HL-60 (cell line): Measurements from ENCODE around the gene ARHGAP21.

Experiments
- DNase-seq, 2 experiments: peaks; one replicate each; pipeline ENCODE4 v3.0.0-alpha.2; 2010 to 2020; ENCODE audit warnings: low read depth in 1 of 2, low spot score in 1 of 2
- H3K27ac ChIP-seq: fragments of 250-450 bp; sonication (Bioruptor Pico); replicated peaks from 2 replicates; pipeline ENCODE4 v1.5.1; 2020; ENCODE audit warnings: mild to moderate bottlenecking, moderate library complexity
- H3K27me3 ChIP-seq: fragments of 250-450 bp; sonication (Bioruptor Pico); 2 replicates; pipeline ENCODE4 v1.5.1; 2021; ENCODE audit warnings: mild to moderate bottlenecking, moderate library complexity; ENCODE audit not compliant: insufficient read depth, poor library complexity, severe bottlenecking
- H3K4me3 ChIP-seq: replicated peaks from 2 replicates; pipeline ENCODE4 v1.5.1; 2011; ENCODE audit warnings: mild to moderate bottlenecking, control low read depth, low read length; ENCODE audit not compliant: insufficient read depth
- GABPA ChIP-seq: IDR thresholded peaks from 2 replicates; pipeline ENCODE4 v1.6.1; 2012; ENCODE audit warnings: low read depth
- POLR2AphosphoS5 ChIP-seq: IDR thresholded peaks from 2 replicates; pipeline ENCODE4 v1.6.1; 2012; ENCODE audit warnings: low read depth
- SPI1 ChIP-seq: IDR thresholded peaks from 2 replicates; pipeline ENCODE4 v1.6.1; 2012; ENCODE audit warnings: low read depth, mild to moderate bottlenecking, borderline replicate concordance
- TF ChIP-seq, protein P1 (sequence below): IDR thresholded peaks from 2 replicates; pipeline ENCODE4 v1.6.1; 2012; ENCODE audit warnings: low read depth; ENCODE audit not compliant: insufficient replicate concordance
- TF ChIP-seq, protein P2 (sequence below): IDR thresholded peaks from one replicate; pipeline ENCODE4 v1.5.1; 2011; ENCODE audit warnings: low read length, control low read depth, inconsistent platforms; ENCODE audit not compliant: insufficient read depth

ARHGAP21 gene

DNA sequence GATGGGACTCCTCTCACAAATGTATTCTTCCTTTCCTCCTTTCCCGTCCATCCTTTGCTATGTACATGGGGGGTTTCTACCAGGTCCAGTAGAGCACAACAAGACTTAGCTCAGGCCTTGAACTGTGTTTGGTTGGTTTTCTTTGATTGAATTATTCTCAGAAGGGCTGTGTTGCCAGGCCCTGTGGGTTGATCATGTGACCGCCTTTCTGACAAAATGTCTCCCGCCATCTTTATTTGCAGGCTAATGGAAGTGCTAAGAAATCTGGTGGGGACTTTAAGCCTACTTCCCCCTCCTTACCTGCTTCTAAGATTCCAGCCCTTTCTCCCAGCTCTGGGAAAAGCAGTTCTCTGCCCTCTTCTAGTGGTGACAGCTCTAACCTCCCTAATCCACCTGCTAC is 178.1 kb downstream of the ARHGAP21 start:
- DNase-seq, result no peak
- Histone ChIP-seq H3K4me3 (no peak overlapping the region), H3K27ac (no peak overlapping the region), H3K27me3 (no peaks in the 10 kb centered on the region)
- no peak for TF ChIP-seq POLR2AphosphoS5
- no peak for TF ChIP-seq GABPA
- TF ChIP-seq, protein P1, sequence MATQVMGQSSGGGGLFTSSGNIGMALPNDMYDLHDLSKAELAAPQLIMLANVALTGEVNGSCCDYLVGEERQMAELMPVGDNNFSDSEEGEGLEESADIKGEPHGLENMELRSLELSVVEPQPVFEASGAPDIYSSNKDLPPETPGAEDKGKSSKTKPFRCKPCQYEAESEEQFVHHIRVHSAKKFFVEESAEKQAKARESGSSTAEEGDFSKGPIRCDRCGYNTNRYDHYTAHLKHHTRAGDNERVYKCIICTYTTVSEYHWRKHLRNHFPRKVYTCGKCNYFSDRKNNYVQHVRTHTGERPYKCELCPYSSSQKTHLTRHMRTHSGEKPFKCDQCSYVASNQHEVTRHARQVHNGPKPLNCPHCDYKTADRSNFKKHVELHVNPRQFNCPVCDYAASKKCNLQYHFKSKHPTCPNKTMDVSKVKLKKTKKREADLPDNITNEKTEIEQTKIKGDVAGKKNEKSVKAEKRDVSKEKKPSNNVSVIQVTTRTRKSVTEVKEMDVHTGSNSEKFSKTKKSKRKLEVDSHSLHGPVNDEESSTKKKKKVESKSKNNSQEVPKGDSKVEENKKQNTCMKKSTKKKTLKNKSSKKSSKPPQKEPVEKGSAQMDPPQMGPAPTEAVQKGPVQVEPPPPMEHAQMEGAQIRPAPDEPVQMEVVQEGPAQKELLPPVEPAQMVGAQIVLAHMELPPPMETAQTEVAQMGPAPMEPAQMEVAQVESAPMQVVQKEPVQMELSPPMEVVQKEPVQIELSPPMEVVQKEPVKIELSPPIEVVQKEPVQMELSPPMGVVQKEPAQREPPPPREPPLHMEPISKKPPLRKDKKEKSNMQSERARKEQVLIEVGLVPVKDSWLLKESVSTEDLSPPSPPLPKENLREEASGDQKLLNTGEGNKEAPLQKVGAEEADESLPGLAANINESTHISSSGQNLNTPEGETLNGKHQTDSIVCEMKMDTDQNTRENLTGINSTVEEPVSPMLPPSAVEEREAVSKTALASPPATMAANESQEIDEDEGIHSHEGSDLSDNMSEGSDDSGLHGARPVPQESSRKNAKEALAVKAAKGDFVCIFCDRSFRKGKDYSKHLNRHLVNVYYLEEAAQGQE, result no peak
- TF ChIP-seq, protein P2, sequence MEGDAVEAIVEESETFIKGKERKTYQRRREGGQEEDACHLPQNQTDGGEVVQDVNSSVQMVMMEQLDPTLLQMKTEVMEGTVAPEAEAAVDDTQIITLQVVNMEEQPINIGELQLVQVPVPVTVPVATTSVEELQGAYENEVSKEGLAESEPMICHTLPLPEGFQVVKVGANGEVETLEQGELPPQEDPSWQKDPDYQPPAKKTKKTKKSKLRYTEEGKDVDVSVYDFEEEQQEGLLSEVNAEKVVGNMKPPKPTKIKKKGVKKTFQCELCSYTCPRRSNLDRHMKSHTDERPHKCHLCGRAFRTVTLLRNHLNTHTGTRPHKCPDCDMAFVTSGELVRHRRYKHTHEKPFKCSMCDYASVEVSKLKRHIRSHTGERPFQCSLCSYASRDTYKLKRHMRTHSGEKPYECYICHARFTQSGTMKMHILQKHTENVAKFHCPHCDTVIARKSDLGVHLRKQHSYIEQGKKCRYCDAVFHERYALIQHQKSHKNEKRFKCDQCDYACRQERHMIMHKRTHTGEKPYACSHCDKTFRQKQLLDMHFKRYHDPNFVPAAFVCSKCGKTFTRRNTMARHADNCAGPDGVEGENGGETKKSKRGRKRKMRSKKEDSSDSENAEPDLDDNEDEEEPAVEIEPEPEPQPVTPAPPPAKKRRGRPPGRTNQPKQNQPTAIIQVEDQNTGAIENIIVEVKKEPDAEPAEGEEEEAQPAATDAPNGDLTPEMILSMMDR, result no peak
- TF ChIP-seq SPI1, result no peak

DNA sequence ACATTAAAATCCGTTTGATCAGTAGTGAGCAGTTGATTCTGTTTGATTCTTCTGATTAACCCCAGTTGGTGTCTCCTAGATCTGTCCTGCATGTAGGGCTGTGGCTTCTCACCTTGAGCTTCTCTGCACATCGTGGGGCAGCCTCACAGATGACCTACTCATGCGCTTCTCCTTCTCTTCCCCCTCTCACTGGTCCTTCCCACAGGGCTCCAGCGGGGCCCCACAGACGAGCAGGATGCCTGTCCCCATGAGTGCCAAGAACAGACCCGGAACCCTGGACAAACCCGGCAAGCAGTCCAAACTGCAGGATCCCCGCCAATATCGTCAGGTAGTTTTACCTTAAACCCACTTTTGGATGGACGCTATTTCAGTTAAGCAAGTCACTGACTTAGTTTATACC is 178.9 kb downstream of the ARHGAP21 start:
- no peaks in the 10 kb centered on the region for H3K27me3 ChIP-seq
- DNase-seq, result no peak
- no peak overlapping the region for H3K4me3 ChIP-seq
- TF ChIP-seq SPI1, result no peak
- TF ChIP-seq POLR2AphosphoS5, result no peak
- no peak for TF ChIP-seq GABPA
- TF ChIP-seq, protein P1, result no peak
- TF ChIP-seq, protein P2, result no peak
- H3K27ac ChIP-seq, result no peak overlapping the region

DNA sequence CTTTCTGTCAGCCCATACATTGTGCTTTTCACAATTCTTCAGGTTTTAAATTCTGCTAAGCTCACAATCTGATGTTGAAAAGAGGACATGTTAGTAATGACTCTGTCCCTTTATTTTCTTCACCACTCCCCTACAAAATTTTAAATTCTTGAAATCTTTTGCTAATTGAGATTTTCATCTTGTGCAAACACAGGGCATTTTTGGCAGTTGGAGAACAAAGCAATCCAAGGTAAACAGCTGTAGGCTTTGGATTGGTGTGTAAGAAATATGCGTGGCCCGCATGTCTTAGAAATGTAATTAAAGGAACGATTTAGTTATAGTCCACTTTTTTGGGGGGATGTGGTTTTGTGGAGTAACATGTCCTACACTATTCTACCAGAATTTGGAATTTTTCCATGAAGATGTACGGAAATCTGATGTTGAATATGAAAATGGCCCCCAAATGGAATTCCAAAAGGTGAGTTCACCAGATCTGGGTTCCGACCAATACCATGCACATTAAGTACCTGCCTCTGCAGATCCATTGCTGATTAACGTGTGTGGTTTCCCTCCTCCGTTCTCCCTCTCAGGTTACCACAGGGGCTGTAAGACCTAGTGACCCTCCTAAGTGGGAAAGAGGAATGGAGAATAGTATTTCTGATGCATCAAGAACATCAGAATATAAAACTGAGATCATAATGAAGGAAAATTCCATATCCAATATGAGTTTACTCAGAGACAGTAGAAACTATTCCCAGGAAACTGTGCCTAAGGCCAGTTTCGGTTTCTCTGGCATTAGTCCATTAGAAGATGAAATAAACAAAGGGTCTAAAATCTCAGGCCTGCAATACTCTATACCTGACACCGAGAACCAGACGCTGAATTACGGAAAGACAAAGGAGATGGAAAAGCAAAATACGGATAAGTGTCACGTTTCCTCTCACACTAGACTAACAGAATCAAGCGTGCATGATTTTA is 181.1 kb downstream of the ARHGAP21 start:
- no peak for DNase-seq
- Histone ChIP-seq H3K27ac (no peak overlapping the region), H3K27me3 (no peaks in the 10 kb centered on the region), H3K4me3 (no peak overlapping the region)
- TF ChIP-seq POLR2AphosphoS5, result no peak
- TF ChIP-seq, protein P1, result no peak
- no peak for TF ChIP-seq GABPA
- TF ChIP-seq, protein P2, result no peak
